Activated gamma-delta T cell treated with anti-CD3 and anti-CD28 coated beads, Interleukin-2, amount 50 U/mL, for 16 hours (primary cell): Measurements from ENCODE around the gene WDFY2.

ENCODE experiments used
- DNase-seq: peaks from one replicate; pipeline ENCODE4 v3.0.0-alpha.2; 2020; ENCODE audit warnings: low read depth

WDFY2 gene

DNA sequence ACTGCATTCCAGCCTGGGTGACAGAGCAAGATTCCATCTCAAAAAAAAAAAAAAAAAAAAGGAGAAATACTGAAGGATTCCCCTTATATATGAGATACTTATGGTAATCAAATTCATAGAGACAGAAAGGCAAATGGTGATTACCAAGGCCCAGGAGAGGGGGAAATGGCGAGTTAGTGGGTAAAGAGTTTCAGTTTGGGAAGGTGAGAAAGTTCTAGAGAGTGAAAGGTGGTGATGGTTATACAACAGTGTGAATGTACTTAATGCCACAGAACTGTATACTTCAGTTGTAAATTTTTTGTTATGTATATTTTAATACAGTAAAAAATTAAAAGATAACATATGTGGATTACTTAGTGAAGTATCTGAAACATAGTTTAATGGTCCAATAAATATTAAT, 129.5 kb downstream of the WDFY2 start:
- no peak for DNase-seq

DNA sequence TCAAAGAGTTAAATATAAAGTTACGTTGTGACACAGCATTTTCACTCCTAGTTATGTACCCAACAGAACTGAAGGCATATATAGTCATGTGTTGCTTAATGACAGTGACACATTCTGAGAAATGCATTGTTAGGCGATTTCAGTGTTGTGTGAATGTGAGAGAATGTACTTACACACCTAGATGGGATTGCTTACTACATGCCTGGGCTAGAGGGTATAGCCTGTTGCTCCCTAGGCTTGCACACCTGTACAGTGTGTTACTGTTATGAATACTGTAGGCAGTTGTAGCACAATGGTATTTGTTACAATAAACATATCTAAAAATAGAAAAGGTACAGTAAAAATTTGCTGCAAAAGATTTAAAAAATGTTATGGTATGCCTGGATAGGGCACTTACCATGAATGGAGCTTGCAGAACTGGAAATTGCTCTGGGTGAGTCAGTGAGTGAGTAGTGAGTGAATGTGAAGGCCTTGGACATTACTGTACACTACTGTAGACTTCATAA, 130.5 kb downstream of the WDFY2 start:
- no peak for DNase-seq

DNA sequence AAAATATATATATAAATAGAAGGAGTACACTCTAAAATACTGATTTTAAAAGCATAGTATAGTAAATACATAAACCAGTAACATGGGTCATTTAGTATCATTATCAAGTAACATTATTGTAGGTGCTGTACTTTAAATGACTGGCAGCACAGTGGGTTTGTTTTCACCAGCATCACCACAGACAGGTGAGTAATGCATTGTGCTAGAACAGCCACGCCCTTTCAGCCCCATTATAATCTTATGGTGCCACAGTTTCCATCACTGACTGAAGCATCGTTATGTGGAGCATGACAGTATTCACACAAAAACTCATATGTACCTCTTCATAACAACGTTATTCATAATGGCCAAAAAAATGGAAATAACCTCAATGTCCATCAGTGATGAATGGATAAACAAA, 131.4 kb downstream of the WDFY2 start:
- no peak for DNase-seq

GRCh38 chr13:51717786-51718398, 133.6 kb downstream of the WDFY2 start:
- DNase-seq: no peak

GRCh38 chr13:51719394-51719793, 135.1 kb downstream of the WDFY2 start:
- no peak for DNase-seq

DNA sequence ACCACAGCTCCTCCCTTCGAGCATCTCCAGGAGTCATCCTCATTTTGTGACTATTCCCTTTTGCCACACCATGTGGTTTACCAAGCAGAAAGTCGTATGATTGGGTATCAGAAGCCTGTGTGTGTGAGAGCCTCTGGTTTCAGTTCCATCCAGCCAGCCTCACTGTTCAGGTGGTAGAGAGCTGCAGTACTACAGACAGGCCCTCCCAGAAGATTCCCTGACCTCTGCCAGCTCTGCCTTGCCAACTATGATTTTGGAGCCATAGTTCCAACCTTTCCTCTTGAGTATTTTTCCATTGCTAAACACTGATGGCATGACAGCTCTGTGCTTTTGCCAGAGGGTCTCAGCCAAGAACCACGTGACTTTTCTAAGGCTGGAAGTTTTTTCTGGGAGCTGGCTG, 137.2 kb downstream of the WDFY2 start:
- DNase-seq: no peak

DNA sequence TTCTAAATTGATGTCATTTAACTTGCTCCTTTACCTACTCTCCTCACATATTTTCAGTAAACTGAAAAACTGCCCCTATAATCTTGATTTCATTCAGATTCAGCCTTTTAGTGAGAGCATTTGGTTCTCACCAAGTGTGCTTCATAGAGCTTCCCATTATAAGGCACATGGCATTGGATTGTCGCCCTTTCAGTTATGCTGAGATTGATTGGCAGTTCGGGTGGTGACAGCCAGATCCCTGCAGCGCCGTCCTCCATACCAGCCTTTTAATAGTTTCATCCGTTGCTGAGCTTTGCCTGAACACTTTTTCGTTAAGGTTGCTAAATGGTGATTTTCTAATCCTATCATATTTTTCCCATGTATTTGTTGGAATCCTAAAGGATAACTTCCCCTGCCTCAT, 139.3 kb downstream of the WDFY2 start:
- no peak for DNase-seq

GRCh38 chr13:51724721-51725120, 140.5 kb downstream of the WDFY2 start:
- DNase-seq: no peak

DNA sequence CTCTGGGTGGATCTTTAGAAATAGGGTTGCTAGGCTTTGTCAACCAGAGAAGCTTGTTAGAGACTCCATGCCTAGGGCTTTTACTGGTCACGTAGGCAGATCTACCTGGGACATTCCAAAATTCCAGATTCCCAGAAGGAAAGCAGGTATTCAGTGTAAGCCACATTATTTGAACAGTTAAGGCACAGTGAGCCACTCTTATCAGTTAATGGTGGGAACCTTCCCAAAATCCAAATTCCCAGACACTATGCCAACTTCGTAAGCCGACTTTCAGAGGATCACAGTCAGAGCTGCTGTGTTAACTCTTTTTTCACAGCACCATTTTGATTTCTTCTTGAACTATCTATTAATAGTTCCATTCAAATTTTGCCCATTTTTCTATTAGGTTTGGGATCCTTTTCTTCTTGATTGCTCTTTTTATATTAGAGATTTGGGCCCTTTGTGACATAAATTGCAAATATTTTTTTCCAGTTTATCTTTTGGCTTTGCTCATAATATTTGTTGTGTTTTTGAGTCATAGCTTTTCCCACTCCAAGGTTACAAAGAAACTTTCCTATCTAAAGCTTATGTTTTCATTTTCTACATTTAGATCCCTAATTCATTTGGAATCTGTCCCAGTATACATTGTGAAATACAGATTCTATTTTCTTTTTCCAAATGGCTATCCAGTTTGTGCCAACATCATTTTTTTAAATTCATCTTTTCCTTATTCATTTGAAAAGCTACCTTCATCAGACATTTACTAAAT, 142.4 kb downstream of the WDFY2 start:
- DNase-seq: no peak

DNA sequence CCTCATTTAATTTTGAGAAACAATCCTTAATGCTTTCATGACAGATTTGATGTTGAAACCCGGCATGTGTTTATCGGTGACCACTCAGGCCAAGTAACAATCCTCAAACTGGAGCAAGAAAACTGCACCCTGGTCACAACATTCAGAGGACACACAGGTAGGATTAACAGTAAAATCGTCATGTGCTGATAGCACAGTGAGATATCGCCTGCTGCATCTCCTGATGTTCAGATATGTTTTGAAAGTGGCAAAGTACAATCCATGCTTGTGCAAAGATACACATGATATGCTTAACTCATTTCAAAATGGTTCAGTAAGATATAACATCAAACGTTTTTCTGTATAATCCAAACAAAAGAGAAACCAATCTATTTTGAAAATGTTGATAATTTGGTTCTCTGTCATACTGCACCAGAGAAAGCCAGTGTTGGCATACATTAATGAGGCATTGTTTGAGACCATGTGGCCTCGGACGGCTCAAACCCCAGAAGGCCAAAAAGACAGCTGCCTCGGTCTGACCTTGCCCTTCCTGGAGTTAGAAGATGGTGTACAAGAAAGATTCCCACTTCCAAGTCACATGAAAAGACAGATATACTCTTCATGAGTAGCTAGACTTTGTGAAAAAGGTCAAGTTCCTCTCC, 143.5 kb downstream of the WDFY2 start:
- no peak for DNase-seq

DNA sequence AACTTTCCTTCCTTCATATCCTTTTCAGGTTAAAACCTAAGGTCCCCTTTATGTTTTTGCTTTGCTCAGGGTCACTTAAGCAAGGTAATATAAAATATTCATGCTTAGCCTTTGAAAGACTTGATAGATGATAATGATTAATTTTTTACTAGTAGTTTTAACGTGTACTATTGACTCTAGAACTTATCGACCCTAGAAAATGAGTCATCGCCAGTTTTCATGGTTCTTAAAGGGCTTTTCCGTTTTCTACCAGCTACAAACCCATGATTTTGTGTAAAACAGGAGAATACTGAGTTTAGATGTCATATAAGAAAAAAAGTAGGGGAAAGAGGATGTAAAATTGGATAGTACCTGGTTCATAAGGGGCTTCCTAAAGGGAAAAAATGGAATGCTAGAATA, 144.0 kb downstream of the WDFY2 start:
- no peak for DNase-seq

GRCh38 chr13:51728972-51729371, 144.7 kb downstream of the WDFY2 start:
- DNase-seq: no peak

DNA sequence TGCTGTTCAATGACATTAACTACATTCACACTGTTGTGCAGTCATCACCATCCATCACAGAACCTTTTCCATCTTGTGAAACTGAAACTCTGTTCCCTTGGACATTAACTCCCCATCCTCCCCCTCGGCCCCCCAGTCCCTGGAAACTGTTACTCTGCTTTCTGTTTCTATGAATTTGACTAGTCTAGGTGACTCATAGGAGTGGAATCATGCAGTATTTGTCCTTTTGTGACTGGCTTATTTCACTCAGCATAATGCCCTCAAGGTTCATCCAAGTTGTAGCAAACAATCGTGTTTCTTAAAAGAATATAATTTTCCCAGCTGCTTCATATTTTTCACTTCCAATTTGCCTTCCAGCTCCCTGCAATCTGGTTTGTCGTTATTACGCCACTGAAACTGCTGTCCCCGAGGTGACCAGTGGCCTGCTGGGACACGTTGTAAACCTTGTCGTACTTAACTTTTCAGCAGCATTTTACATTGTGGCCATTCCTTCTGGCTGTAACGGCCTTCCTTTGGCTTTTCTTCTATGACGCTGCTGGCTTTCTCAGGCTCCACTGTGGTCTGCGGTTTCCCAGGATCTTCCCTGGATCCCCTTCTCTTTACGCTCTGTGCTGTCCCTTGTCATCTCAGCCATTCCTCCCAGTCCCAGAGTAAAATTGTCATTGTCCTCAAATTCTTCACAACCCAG, 145.7 kb downstream of the WDFY2 start:
- DNase-seq: no peak

DNA sequence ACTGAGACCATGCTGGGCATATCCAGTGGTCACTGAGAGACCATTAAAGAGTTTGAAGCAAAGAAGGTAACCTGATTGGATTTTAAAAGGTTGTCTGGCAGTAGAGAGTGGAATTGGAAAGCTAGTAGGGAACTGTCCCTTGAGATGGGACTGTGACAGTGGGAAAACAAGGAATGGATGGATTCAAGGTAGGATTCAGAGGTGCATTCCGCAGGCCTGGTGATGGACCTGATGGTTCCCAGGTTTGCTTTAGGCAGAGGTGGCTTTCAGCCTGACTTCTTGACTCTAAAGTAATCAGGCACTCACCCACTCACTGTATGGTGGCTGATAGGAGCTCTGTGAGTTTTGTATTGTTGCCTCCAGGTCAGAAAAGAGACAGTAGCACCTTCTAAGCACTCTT, 146.7 kb downstream of the WDFY2 start:
- no peak for DNase-seq

DNA sequence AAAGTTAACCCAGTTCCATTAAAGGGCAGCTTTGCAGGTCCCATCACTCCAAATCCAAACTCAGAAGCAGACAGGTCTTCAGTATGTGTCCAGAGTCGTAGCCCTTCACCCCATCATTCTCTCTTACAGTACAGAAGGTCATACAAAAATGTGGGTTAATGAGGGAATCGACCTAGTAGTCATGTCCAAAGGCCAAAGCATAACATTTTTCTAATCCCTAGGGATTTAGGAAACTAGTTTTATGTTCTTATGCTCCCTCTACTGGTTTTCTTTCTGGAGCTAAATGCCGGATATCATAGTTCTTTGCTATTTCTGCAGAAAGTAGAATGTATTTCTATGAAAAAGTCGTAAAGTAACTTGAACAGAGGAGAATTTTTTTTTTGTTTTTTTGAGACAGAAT, 147.5 kb downstream of the WDFY2 start:
- no peak for DNase-seq

DNA sequence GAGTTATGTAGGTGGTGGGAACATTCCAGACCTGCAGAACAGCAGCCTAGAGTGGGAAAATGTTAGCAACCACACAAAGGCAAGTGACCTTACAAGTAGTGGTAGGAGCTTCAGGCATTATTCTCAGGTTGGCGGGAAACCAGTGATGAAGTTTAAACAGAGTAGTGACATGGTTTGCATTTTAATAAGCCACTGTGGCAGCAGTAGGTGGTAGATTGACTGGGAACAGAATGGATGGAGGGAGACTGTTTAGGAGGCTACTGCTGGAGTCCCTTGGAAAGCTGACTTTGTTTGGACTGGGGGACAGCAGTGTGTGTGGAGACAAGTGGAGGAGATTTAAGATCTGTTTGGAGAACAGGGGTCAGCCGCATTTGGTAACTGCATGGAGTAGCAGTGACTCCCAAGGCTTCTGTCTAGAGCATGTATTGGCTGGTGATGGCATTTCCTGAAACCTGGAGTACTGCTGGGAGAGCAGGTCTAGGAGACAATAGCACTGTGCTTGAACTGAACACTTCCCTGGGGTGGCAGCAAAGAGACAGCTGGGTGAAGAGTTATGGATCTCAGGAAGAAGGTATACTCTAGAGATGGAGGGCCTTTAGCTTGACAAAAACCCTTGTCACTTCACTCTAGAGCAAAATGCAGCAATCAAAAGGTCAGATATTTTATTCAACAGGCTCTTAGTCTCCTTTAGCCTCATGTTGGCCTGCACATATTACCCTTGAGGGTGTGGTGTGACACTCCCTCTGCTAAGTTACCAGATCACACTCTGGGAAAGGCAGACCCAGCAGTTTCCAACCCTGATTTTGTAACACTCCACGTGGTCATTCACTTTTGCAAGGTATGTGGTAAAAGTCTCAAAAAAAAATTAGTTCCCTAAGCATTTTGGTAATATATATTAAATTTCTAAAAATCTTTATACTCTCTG, 149.4 kb downstream of the WDFY2 start:
- DNase-seq: no peak

DNA sequence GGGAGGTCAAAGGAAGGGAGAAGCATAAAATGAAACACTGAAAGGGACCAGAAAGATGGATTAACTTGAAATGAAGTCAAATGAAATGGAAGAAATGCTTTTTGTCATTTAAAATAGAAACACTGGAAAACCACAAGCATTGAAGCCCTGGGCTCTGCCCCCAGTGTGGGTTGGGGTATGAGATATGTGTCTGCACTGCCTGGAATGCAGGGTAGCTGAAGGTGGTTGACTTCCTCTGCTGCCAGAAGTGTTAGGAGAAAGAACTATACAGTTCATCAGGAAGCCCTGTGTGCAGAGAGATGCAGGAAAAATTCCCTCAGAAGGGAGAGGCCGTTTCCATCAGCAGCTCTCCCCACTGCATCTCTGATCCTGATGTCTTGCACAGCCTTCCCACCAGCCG, 150.5 kb downstream of the WDFY2 start:
- no peak for DNase-seq

- DNase-seq: no peak
These were observed 153.3 kb downstream of the WDFY2 start for GRCh38 chr13:51737609-51738008.

DNA sequence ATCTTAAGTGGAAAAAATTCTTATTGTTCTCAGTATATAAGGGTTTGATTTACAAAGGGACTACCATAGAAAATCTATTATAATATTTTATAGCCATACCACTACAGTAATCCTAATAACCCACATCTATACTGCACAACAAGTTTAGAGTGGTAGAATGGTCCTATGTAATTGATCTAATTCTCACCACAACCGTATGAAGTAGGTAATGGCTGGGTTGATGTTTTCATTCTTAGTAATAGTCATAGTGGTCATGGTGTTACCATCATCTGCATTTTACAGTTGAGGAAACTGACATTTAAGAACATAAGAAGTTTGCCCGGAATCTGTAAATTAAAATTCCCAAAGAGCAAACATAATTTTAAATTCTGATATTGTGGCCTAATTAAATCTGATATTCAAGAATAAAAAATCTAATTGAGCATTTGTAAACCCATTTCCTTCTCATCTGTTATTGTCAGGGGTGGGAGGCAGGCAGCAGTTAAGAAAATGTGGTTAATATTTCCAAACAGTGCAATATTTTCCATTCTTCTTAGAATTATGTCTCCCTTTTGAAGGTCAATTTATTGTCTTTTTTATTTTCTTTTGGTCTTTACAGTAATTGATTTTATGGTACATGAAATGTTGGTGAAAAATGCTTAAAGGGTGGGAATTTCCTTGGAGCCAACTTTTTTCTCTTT, 154.1 kb downstream of the WDFY2 start:
- DNase-seq: no peak

- DNase-seq: no peak
These were observed 154.9 kb downstream of the WDFY2 start for GRCh38 chr13:51739027-51739764.
